Fibroblast of upper back skin (primary cell): ENCODE data around the gene MEGF6.

Experiments
- DNase-seq: peaks from one replicate; pipeline ENCODE4 v3.0.0-alpha.2; 2013

MEGF6 gene

GRCh38 chr1:3479511-3480368 lies 131.6 kb downstream of the MEGF6 start:
- DNase-seq, result no peak

DNA sequence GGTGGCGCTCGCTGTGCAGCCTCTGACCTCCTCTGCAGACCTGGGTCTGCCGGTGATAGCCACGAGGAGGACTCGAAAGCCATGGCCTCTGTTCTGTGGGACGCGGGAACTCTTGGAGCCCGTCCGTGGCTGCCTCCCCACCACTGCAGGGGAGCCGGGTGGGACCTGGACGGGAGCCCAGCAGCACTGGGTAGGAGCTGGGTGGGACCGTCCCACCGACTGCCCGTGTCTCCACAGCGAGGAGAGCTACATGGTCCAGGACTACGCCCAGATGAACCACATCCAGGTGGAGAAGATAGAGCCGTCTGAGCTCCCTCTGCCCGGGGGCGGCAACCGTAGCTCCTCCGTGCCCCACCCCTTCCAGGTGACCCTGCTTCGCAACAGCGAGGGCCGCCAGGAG lies 133.1 kb downstream of the MEGF6 start:
- DNase-seq, result no peak

GRCh38 chr1:3477241-3477995 lies 133.9 kb downstream of the MEGF6 start:
- DNase-seq, result no peak

- no peak for DNase-seq
Observed at GRCh38 chr1:3476666-3477065, 134.6 kb downstream of the MEGF6 start.

- DNase-seq, result no peak
Observed at GRCh38 chr1:3475839-3476573, 135.3 kb downstream of the MEGF6 start.

DNA sequence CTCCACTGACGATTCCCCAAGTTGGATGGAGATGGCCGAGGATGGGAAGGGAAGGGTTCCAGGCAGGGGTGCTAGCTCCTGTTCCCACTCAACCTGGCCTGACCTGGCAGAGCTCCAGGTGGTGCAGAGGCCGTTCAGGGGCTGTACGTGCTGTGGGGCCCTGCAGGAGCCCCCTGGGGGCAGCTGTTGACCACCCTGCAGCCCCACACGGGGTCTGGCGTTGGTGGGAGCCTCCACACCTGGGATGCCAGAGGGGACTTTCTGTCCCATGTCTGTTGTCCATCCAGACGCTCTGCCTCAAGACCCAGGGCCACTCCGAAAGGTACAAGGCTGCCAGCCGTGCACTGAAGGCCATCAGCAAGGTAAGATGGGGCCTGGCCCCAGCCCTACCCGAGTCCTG lies 136.9 kb downstream of the MEGF6 start:
- DNase-seq, result no peak

DNA sequence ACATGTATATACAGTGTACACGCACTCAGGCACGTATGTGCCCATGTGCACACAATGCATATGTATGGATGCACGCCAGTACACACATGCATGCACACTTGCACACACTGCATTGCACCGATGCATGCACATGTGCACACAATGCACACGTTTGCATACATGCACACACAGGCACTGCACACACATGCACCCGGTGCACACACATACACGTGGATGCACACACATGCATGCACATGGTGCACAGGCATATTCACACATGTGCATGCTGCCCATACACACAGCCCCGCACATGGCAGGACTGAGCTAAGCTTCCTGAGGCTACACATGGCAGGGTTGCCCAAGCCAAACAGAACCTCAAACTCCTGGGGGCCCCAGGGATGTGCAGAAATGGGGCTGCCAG lies 137.3 kb downstream of the MEGF6 start:
- DNase-seq, result no peak

GRCh38 chr1:3473381-3473844 lies 137.9 kb downstream of the MEGF6 start:
- DNase-seq, result peak; percentile 93

GRCh38 chr1:3472906-3473305 lies 138.4 kb downstream of the MEGF6 start:
- no peak for DNase-seq

DNA sequence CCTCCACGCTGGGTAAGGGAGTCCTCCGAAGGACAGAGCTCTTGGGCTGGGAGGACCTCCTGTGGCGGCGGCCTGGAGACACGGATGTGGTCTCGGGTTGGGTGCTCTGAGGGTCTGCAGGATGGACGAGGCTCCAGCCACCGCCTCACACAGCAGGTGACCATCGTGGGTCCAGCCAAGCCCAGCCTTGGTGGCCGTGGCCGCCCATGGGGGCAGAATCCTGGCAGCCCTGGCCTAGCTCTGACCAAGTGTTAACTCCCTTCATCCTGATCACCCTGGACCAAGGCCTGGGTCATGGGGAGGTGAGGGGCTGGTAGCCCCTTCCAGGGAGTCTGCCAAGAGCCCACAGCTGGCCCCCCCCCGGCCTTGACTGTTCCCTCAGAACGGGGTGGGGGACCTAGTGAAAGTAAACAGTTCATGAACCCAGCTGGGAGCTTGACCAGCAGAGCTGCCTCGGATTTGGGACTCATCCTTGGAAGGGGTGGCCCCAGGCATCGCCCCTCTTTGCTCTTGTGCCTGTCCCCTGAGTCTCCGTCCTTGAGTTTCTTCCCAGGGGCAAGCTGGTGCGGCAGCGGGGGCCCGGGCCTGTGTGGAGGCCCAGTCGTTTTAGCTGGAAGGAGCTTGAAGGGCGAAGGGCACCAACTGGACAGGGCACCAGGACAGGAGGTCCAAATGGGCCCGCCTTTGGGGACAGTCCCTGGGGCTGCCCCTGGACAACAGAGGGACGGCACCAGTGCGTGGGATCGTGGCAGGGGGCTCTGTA lies 139.0 kb downstream of the MEGF6 start:
- DNase-seq, result no peak

GRCh38 chr1:3471356-3472087 lies 139.8 kb downstream of the MEGF6 start:
- DNase-seq, result peak; percentile 59

GRCh38 chr1:3470650-3471355 lies 140.5 kb downstream of the MEGF6 start:
- no peak for DNase-seq

GRCh38 chr1:3469849-3470649 lies 141.3 kb downstream of the MEGF6 start:
- DNase-seq, result no peak

GRCh38 chr1:3469104-3469848 lies 142.0 kb downstream of the MEGF6 start:
- DNase-seq, result no peak

- DNase-seq, result no peak
Observed at GRCh38 chr1:3468236-3469103, 142.8 kb downstream of the MEGF6 start.

- no peak for DNase-seq
Observed at GRCh38 chr1:3467096-3468036, 143.9 kb downstream of the MEGF6 start.

DNA sequence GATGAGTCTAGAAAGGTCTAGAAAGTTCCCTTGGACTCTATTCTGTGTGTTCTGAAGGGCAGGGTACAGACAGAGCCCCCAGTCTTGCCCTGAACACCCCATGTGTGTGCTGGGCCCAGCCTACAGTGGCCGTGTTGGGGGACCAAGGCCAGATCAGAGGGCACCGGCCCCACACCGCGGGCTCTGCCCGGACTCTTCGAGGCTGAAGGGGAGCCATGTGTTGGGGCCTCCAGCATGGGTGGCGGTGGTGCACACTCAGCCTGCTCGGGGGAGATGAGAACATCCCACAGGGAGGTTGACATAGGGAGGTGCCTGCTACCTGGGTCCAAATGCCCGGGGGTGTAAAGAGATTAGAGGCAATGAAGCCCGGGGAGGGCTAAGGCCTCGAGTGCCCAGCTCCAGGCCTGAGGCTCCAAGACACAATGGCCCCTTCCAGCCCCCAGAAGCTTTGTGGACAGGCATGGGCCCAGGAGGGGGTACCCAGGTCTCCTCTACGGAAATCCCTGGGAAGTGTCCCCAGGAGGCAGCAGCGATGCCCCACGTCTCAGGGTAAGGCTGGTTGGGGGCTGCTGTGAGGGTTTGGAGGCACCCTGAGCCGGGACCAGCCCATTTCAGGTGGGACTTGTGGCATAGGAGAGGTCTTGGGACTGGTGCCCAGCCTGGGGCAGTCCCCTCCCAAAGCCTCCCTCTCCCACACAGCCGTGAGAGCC lies 144.8 kb downstream of the MEGF6 start:
- no peak for DNase-seq
